PFSK-1 (cell line): Measurements from ENCODE around the gene SLIT3.

Source experiments
- FOXP2 ChIP-seq: optimal IDR thresholded peaks from 2 replicates; pipeline ENCODE3; 2011; ENCODE audit warnings: borderline replicate concordance, control low read depth, inconsistent platforms; ENCODE audit not compliant: insufficient read depth; ENCODE audit errors: extremely low read length, extremely low read depth
- POLR2AphosphoS5 ChIP-seq: IDR thresholded peaks from 2 replicates; pipeline ENCODE4 v1.6.1; 2012; ENCODE audit warnings: low read depth, mild to moderate bottlenecking, control low read depth, low read length, moderate library complexity
- SIN3A ChIP-seq: IDR thresholded peaks from 2 replicates; pipeline ENCODE4 v1.6.1; 2012; ENCODE audit warnings: mild to moderate bottlenecking, low read length, moderate library complexity, borderline replicate concordance; ENCODE audit not compliant: insufficient read depth
- TAF1 ChIP-seq: IDR thresholded peaks from 2 replicates; pipeline ENCODE4 v1.6.1; 2012; ENCODE audit warnings: low read length, control low read depth, borderline replicate concordance; ENCODE audit not compliant: insufficient read depth
- TF ChIP-seq, protein P1 (sequence below), 2 experiments: IDR thresholded peaks; 2 replicates each; pipeline versions ENCODE4 v1.6.1 to v1.8.0; 2011 to 2012; ENCODE audit warnings: low read depth in 2 of 2, low read length in 2 of 2, control low read depth in 1 of 2, inconsistent platforms in 1 of 2, mild to moderate bottlenecking in 1 of 2, moderate library complexity in 1 of 2; ENCODE audit not compliant: insufficient read depth in 1 of 2

Gene SLIT3

DNA sequence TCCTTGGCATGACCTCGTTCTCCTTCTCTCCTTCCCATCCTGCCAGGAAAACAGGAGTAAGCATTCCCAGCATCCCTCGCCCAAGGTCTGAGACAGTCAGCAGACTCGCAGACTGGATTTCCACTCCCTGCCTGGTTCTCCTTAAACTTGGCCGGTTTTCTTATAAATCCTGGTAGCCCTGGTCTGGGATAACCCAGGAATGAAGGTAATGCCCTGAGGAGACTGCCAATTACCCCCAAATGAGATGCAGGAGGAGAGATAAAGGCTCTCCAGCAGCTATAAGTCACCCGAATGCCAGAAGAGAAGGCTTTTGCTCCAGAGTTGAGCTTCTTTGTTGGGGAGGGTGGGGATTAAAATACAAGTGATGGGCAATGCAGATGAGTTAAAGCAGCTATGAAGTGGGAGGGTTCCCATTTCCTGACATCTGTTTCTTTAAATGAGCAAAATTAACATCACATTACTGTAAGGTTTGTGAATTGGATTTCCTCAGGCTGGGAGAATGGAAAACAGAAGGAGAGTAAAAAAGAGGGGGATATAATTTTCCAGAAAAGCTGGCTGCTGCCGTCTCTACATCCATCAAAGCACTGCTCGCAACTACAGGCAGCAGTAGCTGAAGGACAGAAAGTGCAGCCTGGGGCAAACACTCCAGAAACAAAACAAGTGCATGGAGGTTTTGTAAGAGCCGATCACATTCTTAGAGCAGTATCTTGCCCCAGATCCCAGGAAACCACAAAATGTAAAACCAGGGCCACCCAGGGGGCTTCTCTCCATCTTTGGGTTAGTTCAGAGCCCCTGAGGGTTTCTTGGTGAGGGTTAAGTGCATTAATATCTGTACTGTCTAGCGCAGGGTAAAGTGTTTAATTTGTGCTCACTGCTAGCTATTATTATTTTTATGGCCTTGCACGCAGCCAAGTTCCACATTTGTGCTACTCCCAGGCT, 544.2 kb downstream of the SLIT3 start:
- no peak for TF ChIP-seq POLR2AphosphoS5
- no peak for TF ChIP-seq FOXP2
- TF ChIP-seq, protein P1, sequence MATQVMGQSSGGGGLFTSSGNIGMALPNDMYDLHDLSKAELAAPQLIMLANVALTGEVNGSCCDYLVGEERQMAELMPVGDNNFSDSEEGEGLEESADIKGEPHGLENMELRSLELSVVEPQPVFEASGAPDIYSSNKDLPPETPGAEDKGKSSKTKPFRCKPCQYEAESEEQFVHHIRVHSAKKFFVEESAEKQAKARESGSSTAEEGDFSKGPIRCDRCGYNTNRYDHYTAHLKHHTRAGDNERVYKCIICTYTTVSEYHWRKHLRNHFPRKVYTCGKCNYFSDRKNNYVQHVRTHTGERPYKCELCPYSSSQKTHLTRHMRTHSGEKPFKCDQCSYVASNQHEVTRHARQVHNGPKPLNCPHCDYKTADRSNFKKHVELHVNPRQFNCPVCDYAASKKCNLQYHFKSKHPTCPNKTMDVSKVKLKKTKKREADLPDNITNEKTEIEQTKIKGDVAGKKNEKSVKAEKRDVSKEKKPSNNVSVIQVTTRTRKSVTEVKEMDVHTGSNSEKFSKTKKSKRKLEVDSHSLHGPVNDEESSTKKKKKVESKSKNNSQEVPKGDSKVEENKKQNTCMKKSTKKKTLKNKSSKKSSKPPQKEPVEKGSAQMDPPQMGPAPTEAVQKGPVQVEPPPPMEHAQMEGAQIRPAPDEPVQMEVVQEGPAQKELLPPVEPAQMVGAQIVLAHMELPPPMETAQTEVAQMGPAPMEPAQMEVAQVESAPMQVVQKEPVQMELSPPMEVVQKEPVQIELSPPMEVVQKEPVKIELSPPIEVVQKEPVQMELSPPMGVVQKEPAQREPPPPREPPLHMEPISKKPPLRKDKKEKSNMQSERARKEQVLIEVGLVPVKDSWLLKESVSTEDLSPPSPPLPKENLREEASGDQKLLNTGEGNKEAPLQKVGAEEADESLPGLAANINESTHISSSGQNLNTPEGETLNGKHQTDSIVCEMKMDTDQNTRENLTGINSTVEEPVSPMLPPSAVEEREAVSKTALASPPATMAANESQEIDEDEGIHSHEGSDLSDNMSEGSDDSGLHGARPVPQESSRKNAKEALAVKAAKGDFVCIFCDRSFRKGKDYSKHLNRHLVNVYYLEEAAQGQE (IDR thresholded peaks at IDR 0.05; ENCODE audit: insufficient read depth in 1 of 2, low read depth in 2 of 2, low read length in 2 of 2) = no peak
- no peak for TF ChIP-seq TAF1
- no peak for TF ChIP-seq SIN3A

DNA sequence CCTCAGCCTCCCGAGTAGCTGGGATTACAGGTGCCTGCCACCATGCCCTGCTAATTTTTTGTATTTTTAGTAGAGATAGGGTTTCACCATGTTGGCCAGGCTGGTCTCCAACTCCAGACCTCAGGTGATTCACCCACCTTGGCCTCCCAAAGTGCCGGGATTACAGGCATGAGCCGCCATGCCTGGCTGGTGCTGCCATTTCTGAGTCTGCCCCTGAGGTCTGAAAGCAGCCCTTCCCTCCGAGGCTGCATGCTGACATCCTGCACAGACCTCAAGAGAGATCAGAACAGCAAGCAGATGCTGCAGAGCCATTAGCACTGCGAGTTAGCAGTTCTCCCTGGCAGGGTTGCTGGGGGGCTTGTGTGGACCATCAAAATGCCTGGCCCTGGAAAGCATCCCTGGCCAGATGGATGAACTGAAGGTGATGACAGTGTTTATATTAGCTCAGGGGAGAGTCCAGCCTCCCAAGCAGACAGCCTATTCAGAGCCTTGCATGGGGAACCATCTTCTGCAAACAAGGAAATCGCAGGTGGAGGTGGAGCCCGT, 545.3 kb downstream of the SLIT3 start:
- TF ChIP-seq SIN3A = no peak
- TF ChIP-seq, protein P1 (IDR thresholded peaks at IDR 0.05; ENCODE audit: insufficient read depth in 1 of 2, low read depth in 2 of 2, low read length in 2 of 2) = no peak
- TF ChIP-seq POLR2AphosphoS5 = no peak
- TF ChIP-seq TAF1 = no peak
- TF ChIP-seq FOXP2 = no peak

DNA sequence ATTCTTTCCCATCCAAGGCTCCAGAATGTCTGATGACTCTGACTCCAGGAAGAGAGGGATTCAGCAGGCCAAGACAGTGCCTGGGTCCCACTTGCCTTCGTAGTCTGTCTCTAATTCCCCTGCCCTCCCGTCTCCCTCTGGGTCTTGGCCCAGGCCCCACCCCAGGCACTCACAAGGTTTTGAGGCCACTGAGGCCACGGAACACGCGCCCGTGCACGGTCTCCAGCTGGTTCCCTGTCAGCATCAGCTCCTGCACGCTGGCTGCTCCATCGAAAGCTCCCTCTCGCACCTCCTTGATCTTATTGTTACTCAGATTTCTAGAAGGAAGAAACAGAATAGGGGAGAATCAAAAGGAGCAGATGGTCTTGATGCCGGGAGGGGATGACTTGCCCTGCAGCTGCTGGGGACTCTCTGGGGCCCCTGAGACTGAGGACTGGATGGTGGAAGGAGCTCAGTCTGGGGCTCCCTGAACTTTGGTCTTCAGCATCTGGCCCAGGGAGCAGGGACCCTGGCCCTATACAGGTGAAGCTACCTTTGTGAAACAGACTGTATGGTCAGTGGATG, 547.2 kb downstream of the SLIT3 start:
- TF ChIP-seq, protein P1 (IDR thresholded peaks at IDR 0.05; ENCODE audit: insufficient read depth in 1 of 2, low read depth in 2 of 2, low read length in 2 of 2) = no peak
- TF ChIP-seq FOXP2 = no peak
- TF ChIP-seq SIN3A = no peak
- no peak for TF ChIP-seq POLR2AphosphoS5

DNA sequence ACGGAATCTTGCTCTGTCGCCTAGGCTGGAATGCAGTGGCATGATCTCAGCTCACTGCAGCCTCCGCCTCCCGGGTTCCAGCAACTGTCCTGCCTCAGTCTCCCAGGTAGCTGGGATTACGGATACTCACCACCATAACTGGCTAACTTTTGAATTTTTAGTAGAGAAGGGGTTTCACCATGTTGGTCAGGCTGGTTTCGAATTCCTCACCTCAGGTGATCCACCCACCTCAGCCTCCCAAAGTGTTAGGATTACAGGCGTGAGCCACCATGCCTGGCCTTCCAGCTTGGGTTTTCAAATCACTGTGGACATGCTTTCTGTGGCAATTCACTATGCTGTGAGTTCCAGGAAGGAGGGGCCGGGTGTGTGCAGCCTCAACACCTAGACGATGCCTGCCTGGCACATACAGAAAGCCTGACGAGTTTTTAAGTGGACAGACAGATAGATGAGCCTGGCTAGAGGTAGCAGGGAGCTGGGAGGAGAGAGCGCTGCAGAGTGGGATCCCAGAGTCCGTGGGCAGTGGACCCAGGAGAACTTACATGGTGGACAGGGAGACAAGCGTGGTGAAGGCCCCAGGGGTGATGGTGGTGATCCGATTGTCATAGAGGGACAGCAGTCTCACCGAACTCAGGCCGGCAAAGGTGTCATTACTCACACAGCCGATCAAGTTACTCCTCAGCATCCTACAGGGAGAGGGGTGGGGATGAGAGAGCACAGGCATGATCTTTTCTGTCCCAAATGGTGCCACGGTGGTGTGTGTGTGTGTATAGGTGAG, 548.3 kb downstream of the SLIT3 start:
- TF ChIP-seq POLR2AphosphoS5 = no peak
- TF ChIP-seq, protein P1 (IDR thresholded peaks at IDR 0.05; ENCODE audit: insufficient read depth in 1 of 2, low read depth in 2 of 2, low read length in 2 of 2) = no peak
- no peak for TF ChIP-seq TAF1
- TF ChIP-seq FOXP2 = no peak
- TF ChIP-seq SIN3A = no peak
